Nephron (organoid): ENCODE results near the gene DNAH14.

ENCODE experiments used
- H3K27ac Mint-ChIP-seq, 3 experiments: 2 replicates each; pipeline ENCODE4 v1.8.0; 2020; ENCODE audit warnings: mixed read lengths in 3 of 3, mild to moderate bottlenecking in 2 of 3, moderate library complexity in 1 of 3
- H3K27me3 Mint-ChIP-seq: 2 replicates; pipeline ENCODE4 v1.8.0; 2021; ENCODE audit warnings: low read depth, mild to moderate bottlenecking, moderate library complexity, mixed read lengths
- H3K36me3 Mint-ChIP-seq: 2 replicates; pipeline ENCODE4 v1.8.0; 2020; ENCODE audit warnings: low read depth, mixed read lengths
- H3K4me1 Mint-ChIP-seq: 2 replicates; pipeline ENCODE4 v1.8.0; 2020; ENCODE audit warnings: mixed read lengths
- H3K4me3 Mint-ChIP-seq, 3 experiments: 2 replicates each; pipeline ENCODE4 v1.8.0; 2020; ENCODE audit warnings: mild to moderate bottlenecking in 3 of 3, mixed read lengths in 3 of 3, moderate library complexity in 2 of 3
- H3K9me3 Mint-ChIP-seq: 2 replicates; pipeline ENCODE4 v1.8.0; 2020; ENCODE audit warnings: mixed read lengths
- TF ChIP-seq, protein P1 (sequence below), 3 experiments: fragments of 200-600 bp; sonication (generic); IDR thresholded peaks; one replicate each; pipeline ENCODE4 v1.5.0; 2021; ENCODE audit warnings: antibody characterized with exemption in 3 of 3; ENCODE audit not compliant: unreplicated experiment in 3 of 3

The DNAH14 gene

DNA sequence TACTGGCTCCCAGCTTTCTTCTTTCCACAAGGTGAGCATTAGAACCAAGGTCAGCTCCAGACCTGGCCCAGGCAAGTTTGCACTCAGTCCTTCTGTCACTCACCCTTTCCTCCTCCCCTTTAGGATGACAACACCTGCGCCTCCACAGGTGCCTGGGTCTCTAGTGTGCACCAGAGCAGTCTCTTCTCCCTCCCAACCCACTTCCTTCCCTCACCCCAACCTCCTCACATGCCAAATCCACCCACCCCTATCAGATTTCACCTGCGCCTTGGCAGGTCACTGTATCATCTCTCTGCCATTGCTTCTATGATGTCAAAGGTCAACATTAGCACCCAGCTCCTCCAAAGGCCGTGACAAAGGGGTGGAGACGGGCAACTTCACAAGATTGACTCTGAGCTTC, 460.4 kb downstream of the DNAH14 start:
- Mint-ChIP-seq H3K4me1 (no peaks in the 10 kb centered on the region), H3K4me3 (no peak overlapping the region)

DNA sequence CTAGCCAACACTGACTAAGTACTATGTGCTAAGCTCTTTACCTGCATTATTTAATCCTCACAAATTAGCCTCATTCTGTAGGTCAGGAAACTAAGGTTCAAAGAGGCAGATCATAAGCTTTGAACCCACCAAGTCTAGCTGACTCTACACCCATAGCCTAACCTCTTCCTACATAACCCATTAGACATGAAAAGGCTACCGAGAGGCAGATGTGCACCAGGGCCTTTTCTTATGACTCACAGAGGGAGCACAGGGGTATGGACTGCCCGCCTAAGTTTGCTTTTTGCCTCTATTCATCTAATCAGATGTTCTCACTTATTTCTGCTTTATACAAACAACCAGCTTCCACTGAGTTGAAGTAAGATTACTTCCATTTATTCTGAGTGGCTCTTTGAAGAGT, 466.9 kb downstream of the DNAH14 start:
- no peak overlapping the region for H3K27ac Mint-ChIP-seq
- H3K9me3 Mint-ChIP-seq: no peaks in the 10 kb centered on the region
- TF ChIP-seq, protein P1, sequence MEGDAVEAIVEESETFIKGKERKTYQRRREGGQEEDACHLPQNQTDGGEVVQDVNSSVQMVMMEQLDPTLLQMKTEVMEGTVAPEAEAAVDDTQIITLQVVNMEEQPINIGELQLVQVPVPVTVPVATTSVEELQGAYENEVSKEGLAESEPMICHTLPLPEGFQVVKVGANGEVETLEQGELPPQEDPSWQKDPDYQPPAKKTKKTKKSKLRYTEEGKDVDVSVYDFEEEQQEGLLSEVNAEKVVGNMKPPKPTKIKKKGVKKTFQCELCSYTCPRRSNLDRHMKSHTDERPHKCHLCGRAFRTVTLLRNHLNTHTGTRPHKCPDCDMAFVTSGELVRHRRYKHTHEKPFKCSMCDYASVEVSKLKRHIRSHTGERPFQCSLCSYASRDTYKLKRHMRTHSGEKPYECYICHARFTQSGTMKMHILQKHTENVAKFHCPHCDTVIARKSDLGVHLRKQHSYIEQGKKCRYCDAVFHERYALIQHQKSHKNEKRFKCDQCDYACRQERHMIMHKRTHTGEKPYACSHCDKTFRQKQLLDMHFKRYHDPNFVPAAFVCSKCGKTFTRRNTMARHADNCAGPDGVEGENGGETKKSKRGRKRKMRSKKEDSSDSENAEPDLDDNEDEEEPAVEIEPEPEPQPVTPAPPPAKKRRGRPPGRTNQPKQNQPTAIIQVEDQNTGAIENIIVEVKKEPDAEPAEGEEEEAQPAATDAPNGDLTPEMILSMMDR (IDR thresholded peaks at IDR 0.05; ENCODE audit: unreplicated experiment in 3 of 3): no peak
- no peaks in the 10 kb centered on the region for H3K27me3 Mint-ChIP-seq
- H3K4me3 Mint-ChIP-seq: no peak overlapping the region
- H3K36me3 Mint-ChIP-seq: peaks cover 64% of the 10 kb centered on the region
- no peaks in the 10 kb centered on the region for H3K4me1 Mint-ChIP-seq

More for the DNA sequence above, 460.4 kb downstream of the DNAH14 start:
- no peak overlapping the region for H3K27ac Mint-ChIP-seq
- peaks cover 18% of the 10 kb centered on the region for H3K36me3 Mint-ChIP-seq
- H3K27me3 Mint-ChIP-seq: no peaks in the 10 kb centered on the region
- TF ChIP-seq, protein P1 (IDR thresholded peaks at IDR 0.05; ENCODE audit: unreplicated experiment in 3 of 3): no peak
- H3K9me3 Mint-ChIP-seq: peaks cover 4% of the 10 kb centered on the region

DNA sequence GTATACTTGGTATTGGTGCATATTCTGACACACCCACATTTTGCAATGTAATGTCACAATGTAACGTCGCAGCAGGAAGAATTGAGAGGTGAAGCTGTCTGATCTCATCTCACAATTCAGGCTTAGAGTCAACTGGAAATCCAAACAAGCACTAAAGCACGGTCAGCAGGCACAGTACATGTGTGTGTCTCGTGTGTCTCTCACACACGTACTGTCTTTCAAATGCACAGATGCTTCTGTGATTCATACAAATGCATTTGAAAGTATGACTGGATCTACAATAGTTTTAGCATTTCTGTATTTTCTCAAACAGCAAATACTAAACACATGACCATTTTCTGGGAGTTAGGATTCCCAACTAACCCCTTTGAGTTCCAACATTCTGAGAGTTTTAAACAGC, 471.5 kb downstream of the DNAH14 start:
- Mint-ChIP-seq H3K9me3 (no peaks in the 10 kb centered on the region), H3K4me3 (no peak overlapping the region), H3K27me3 (no peaks in the 10 kb centered on the region), H3K27ac (no peak overlapping the region), H3K4me1 (no peaks in the 10 kb centered on the region), H3K36me3 (peaks cover 75% of the 10 kb centered on the region)
- TF ChIP-seq, protein P1 (IDR thresholded peaks at IDR 0.05; ENCODE audit: unreplicated experiment in 3 of 3): no peak

DNA sequence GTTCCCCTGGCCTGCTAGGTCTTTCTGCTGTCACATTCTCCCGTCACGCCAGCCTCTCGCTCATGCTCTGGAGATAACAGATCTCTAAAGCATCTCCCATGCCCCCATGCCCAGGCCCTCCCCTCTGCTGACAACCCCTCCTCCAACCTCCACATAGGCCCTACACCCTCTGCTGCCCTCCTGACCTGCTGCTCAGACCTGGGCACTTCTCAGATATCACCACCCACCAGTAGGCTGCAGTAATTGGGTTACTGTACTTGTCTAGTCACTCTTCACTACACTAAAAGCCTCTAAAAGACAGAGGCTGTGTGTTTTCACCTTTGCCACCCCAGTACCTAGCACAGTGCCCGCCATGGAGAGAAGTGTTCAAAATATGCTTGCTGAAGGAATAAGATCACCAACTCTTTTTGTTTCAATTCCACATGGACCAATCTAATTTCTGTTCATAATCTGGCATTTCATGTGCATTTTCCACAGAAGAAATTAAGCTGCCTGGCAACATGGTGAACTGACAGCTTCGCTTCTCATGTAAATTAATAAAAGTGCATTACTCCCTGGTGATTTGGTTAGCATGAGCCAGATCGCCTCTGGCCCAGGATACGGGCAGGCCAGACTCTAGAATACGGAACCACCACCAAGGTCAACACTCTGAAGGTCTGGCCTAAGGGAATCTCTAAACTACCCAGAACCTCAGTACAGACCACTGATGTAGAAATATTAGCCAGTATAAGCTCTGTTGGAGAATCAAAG, 477.7 kb downstream of the DNAH14 start:
- H3K27me3 Mint-ChIP-seq: no peaks in the 10 kb centered on the region
- no peaks in the 10 kb centered on the region for H3K9me3 Mint-ChIP-seq
- H3K4me1 Mint-ChIP-seq: peaks cover 9% of the 10 kb centered on the region
- H3K36me3 Mint-ChIP-seq: peaks cover 86% of the 10 kb centered on the region
- TF ChIP-seq, protein P1 (IDR thresholded peaks at IDR 0.05; ENCODE audit: unreplicated experiment in 3 of 3): no peak
- no peak overlapping the region for H3K4me3 Mint-ChIP-seq
- H3K27ac Mint-ChIP-seq: no peak overlapping the region

DNA sequence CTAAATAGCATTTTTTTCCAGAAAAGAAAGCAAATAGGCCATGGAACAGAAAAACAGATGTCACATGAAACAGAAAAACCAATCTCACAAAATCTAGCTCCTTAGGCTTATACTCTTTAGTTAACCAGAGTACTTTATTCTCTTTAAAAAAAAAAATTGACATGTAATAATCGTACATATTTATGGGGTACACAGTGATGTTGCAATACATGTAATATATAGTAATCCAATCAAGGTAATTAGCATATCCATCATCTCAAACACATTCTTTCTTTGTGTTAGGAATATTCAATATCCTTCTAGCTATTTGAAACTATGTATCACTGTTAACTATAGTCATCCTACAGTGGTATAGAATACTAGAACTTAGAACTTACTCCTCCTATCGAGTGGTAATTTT, 478.3 kb downstream of the DNAH14 start:
- H3K4me1 Mint-ChIP-seq: peaks cover 9% of the 10 kb centered on the region
- H3K9me3 Mint-ChIP-seq: no peaks in the 10 kb centered on the region
- TF ChIP-seq, protein P1 (IDR thresholded peaks at IDR 0.05; ENCODE audit: unreplicated experiment in 3 of 3): no peak
- H3K4me3 Mint-ChIP-seq: no peak overlapping the region
- peaks cover 92% of the 10 kb centered on the region for H3K36me3 Mint-ChIP-seq
- H3K27ac Mint-ChIP-seq: peak overlapping the region in 1 of 3 experiments; percentile 57
- H3K27me3 Mint-ChIP-seq: no peaks in the 10 kb centered on the region

DNA sequence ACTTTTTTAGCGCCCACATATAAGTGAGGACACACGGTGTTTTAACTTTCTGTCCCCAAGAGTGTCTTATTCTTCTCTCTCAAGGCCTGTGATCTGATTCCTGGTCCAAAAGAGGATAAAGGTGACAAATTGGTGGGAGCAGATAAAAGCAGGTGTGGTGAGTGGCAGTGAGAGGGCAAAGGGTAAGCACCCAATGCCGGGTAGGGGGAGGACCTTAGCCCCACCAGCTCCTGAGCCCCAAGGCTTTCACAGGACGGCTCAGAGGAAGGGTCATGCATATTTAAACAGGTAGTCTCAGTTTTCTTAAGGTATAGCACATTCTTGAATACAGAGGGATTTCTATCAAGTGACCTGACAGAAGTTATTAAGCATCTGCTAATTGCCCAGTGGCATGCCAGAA, 478.8 kb downstream of the DNAH14 start:
- Mint-ChIP-seq H3K27ac (peak overlapping the region in 1 of 3 experiments; percentile 57), H3K36me3 (peaks cover 92% of the 10 kb centered on the region), H3K4me3 (no peak overlapping the region), H3K27me3 (no peaks in the 10 kb centered on the region), H3K4me1 (peaks cover 9% of the 10 kb centered on the region), H3K9me3 (no peaks in the 10 kb centered on the region)
- TF ChIP-seq, protein P1 (IDR thresholded peaks at IDR 0.05; ENCODE audit: unreplicated experiment in 3 of 3): no peak
